NCI-H1105 (cell line): ENCODE results near the gene KRTAP5-2.

Experiments used
- DNase-seq: peaks from one replicate; lab custom pipeline; 2025; lab: John Stamatoyannopoulos, UW

Gene KRTAP5-2

DNA sequence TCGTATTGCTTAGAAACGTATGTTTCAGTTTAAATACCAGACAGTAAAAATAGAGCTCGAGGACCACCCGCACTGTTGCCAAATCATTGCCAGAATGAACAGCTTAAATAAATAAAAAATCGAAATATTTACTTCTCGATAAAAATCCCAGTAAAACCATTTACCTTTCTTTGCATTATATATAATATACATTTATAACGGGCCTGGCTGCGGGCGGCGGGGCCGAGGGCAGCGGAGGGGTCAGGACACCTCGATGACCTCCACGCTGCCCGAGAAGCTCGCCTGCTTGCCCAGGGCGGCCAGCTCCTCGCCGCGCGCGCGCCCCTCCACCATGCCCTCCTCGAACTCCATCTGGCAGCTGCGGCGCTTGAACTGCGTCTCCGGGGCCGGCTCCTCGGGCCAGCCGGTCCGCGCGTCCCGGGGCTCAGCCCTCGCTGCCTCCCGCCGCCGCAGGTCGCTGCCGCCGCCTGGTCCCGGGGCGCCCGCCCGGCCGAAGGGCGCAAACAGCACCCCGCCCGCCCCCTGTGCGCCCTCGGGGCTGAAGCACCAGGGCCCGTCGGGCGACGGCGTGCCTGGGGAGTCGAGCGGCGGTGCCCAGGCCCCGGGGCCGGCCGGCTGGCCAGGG is 41.7 kb downstream of the KRTAP5-2 start:
- DNase-seq: no peak

DNA sequence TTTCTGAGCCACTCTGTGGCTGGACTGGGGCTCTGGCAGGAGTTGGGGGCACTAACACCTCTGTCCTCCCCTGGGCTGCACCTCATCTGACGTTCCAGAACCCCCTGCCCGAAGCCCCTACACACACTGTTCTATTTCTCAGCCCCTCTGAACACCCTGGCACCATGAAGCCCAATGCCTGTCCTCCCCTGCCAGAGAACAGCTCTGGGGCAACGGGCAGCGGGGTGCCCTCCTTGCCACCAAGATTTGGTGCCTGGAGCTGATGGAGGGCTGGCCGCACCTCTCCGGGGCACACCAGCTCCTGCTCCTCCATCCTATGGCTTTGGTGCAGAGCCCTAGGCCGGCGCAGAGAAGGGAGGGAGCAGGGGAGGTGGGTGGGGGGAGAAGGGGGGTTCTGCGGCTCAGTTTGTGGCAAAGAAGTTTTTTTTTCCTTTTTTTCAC is 42.4 kb downstream of the KRTAP5-2 start:
- DNase-seq: no peak

- DNase-seq: no peak
Measured at GRCh38 chr11:1554981-1555712, 42.9 kb downstream of the KRTAP5-2 start.

DNA sequence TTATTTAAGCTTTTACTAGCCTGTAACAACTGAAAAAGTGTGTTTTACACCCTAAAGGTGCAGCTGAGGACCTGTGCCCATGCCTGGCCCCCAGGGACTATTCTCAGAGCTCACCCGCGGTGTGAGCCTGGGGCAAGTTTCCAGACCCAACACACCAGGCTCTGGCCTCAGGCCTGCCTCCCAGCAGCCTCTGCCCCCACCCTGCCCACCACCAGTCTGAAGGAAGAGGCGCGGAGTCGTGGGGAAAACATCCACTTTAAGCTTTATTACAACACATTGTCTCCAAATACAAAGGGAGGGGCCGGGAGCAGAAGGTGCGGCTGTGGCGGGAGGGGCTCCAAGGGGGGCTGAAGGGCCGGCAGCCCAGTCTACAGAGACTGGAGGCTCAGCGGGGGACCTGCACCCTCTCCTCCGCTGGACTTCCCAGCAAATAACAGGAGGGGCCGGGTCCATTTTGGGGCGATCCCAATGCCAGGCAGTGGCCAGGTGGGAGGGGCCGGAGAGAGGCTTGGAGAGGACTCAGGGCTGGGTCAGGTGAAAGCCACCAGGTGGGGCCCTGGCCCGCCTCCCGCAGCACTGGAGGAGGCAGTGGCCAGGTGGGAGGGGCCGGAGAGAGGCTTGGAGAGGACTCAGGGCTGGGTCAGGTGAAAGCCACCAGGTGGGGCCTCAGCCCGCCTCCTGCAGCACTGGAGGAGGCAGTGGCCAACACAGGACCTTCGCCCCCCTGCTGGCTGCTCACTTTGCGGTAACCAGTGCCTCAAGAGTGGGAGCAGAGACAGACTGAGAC is 44.1 kb downstream of the KRTAP5-2 start:
- DNase-seq: no peak

DNA sequence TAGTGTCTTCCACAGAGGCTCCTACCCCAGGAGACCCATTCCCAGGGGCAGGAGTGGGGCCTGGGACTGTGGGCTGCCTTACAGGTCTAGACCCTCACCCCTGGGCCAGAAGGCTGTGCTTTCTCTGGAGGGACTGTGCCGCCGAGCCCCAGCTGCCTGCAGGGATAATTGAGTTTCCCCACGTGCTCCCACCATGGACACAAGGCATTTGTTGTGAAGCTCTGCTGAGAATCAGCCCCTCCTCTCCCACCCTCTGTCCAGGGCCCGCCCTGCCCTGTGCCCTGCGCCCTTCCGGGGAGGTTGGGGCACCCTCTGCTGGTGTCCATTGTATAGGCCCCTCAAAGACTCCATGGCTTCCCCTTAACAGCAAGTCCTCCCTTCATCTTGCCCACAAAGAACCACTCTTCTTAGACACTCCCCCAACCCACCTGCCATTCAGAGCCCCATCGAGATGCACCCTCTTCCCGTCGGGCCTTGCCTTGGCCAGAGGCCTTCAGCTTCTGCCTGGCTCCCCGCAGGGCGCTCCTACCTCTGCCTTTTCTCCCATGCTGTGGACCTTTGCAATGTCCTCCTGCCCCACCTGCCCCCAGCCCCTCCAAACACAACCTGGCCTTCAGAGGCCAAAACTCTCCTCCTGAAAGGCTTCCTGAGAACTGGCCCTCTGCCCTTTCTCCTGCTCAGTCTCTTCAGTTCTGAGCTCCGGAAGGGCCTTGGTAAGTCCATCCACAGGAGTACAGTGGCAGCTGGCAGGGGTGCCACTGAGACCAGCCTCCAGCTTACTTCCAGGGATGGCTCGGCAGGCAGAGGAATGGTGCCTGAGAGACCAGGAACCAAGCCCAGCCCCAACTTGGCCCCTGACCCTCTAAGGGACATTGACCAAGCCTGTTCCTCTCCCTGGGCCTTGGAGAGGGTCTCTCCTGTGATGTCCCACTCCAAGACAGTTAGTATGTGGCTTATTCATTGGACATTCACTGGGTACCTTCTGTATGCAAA is 48.5 kb downstream of the KRTAP5-2 start:
- DNase-seq: no peak

DNA sequence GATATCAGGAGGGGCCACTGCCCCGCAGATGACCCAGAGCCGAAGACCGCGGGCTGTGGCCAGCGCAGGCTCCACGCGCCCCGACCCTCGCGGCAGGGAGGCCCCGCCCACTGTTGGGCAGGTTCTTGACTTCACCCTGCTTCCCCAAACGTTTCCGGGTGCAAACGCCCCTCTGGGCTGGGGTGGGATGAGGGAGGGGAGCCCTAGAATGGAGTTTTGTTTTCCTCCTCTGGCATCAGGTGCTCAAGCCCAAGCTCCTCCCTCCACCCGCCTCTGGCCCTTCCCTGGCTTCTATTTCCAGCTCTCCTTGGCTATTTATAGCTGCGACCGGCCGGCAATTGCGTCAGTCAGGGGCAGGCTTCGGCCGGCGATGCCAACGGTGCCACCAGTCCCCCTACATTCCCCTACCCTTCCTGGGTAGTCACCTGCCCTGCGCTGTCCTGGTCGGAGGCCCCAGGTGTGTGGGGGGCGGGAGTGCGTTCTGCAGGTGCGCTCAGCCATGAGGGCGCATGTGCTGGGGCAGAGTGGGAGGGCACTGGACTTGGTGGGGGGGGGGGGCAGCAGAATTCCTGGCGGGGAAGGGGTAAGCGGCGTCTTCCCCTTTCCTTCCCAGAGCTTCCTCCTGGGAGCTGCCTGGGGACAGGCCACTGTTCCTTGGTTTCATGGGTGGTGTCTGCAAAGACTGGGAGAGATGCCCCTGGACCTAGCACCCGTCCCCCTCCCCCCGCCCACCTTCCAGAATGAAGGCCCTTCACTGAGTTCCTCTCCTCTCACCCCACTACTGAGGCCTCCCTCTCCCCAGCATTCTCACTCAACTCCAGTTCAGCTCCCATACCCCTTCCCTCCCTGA is 49.6 kb downstream of the KRTAP5-2 start:
- DNase-seq: peak; percentile 12

DNA sequence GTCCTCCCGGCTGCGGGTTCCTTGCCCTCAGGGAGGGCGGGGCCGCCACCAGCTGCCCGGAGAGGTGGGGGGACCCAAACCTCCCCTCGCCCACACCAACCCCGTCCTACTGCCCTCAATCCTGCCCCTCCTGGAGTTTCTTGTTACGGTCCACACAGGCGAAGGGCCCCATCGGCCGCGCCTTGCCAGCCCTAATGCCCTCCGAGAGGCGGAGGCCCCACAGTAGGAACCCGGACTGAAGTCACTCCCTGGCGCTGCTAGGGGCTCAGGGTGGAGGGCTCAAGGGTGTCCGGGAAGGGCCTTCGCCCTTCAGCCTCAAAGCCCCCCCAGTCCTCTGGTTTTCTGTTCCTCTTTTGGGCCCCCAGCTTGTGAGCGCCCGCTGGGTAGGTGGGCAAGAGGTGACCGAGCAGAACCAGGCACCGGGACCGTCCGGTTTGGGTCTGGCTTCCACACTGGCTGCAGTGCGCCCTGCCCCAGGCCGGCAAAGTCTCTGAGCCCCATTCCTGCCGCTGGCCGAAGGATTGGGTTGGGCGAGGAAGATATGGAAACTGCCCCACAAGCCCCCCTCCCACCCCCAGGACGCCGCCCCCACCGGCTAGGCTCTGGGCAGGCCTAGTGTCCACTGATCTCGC is 50.5 kb downstream of the KRTAP5-2 start:
- DNase-seq: no peak
